ENCODE data around the gene HCRT. TPM values are rescaled to one million over a fixed set of nuclear protein-coding genes. Genes with fewer than 3 reads are reported as not detected.
A peak's percentile ranks its signal among the peaks of the same experiment; 100 is the strongest.
"Not testable (repeated sequence)": the region's sequence is repeated elsewhere in the genome, so short reads cannot be mapped to it uniquely, and the experiment has no call there.

The HCRT gene
- total RNA-seq, 2 donors from 2014 or later = not detected

DNA sequence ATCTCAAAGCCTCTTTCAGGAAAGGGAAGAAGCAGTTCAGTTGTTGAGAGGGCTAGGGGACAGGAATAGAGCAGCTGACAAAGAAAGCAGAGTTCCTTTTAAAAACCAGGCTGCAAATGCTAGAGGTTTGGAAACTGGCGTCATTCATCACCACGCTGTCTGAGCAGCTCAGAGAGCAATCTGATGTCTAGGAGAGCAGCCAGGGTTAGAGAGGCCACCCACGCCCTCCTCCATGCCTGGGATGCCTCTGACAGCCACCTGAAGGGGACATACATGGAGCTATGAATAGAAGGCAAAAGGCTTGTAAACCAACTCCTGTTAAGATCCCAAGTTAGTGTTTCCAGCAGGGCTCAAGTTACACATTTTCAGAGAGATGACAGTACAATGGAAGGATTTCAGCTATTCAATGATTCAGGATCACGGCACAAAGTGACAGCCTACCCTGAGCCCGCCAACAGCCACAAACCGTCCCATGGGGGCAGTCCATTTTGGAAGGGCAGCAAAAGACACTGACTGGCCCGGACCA is 42.8 kb downstream of the HCRT start:
- Histone ChIP-seq H3K27me3 (replicated peaks; ENCODE audit: insufficient read depth) (no peaks in the 10 kb centered on the region), H3K4me3 (peak overlapping the region; percentile 16), H3K36me3 (peaks cover 11% of the 10 kb centered on the region), H3K27ac (peak overlapping the region; percentile 24 to 56), H3K9me3 (no peaks in the 10 kb centered on the region), H3K4me1 (ENCODE audit: control insufficient read depth in 1 of 2, low read depth in 2 of 2) (peaks cover 30 to 42% of the 10 kb centered on the region in 2 donors)
- ATAC-seq (ENCODE audit: insufficient number of reproducible peaks, low FRiP score, low read depth) = no peak
- TF ChIP-seq, protein P1, sequence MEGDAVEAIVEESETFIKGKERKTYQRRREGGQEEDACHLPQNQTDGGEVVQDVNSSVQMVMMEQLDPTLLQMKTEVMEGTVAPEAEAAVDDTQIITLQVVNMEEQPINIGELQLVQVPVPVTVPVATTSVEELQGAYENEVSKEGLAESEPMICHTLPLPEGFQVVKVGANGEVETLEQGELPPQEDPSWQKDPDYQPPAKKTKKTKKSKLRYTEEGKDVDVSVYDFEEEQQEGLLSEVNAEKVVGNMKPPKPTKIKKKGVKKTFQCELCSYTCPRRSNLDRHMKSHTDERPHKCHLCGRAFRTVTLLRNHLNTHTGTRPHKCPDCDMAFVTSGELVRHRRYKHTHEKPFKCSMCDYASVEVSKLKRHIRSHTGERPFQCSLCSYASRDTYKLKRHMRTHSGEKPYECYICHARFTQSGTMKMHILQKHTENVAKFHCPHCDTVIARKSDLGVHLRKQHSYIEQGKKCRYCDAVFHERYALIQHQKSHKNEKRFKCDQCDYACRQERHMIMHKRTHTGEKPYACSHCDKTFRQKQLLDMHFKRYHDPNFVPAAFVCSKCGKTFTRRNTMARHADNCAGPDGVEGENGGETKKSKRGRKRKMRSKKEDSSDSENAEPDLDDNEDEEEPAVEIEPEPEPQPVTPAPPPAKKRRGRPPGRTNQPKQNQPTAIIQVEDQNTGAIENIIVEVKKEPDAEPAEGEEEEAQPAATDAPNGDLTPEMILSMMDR (IDR thresholded peaks at IDR 0.05) = no peak
- DNase-seq (ENCODE audit: low spot score) = no peak

DNA sequence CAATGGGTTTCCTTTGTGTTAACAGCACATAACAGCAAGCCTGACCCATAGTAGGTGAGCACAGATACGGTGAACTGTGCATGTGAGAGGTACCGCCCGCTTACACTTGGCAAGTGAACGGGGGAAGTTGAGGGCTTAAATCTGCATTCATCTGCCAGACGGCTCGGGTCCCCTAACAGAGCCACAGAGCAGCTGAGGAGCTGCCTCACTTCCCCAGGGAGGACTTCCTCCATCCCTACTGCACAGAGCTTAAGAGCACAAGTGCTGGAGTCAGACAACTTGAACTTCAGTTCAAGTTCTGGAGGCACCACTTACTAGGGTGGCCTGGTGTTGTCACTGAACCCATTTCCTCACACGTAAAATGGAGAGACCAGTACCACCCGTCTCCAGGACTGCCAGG is 43.9 kb downstream of the HCRT start:
- Histone ChIP-seq H3K36me3 (peaks cover 5% of the 10 kb centered on the region), H3K27me3 (replicated peaks; ENCODE audit: insufficient read depth) (no peaks in the 10 kb centered on the region), H3K4me1 (ENCODE audit: control insufficient read depth in 1 of 2, low read depth in 2 of 2) (peaks cover 34 to 48% of the 10 kb centered on the region in 2 donors), H3K9me3 (no peaks in the 10 kb centered on the region), H3K27ac (peak overlapping the region in 1 of 2 donors; percentile 56), H3K4me3 (no peak overlapping the region)
- TF ChIP-seq, protein P1 (IDR thresholded peaks at IDR 0.05) = no peak
- DNase-seq (ENCODE audit: low spot score) (no peak), ATAC-seq (ENCODE audit: insufficient number of reproducible peaks, low FRiP score, low read depth) (no peak)

DNA sequence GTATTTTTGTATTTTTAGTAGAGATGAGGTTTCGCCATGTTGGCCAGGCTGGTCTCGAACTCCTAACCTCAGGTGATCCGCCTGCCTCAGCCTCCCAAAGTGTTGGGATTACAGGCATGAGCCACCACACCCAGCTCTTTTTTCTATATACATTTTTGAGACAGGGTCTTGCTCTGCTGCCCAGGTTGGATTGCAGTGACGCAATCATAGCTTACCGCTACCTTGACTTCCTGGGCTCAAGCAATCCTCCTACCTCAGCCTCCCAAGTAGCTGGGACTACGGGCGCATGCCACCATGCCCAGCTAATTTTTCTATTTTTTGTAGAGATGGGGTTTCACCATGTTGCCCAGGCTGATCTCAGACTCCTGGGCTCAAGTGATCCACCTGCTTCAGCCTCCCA is 44.6 kb downstream of the HCRT start:
- not testable (repeated sequence) for H3K36me3 ChIP-seq; H3K4me3 ChIP-seq; H3K27me3 ChIP-seq (replicated peaks; ENCODE audit: insufficient read depth); H3K9me3 ChIP-seq; DNase-seq (ENCODE audit: low spot score); ATAC-seq (ENCODE audit: insufficient number of reproducible peaks, low FRiP score, low read depth)
- Histone ChIP-seq H3K4me1 (ENCODE audit: control insufficient read depth in 1 of 2, low read depth in 2 of 2) (peaks cover 34 to 55% of the 10 kb centered on the region in 2 donors), H3K27ac (peak overlapping the region in 1 of 2 donors; percentile 56)

DNA sequence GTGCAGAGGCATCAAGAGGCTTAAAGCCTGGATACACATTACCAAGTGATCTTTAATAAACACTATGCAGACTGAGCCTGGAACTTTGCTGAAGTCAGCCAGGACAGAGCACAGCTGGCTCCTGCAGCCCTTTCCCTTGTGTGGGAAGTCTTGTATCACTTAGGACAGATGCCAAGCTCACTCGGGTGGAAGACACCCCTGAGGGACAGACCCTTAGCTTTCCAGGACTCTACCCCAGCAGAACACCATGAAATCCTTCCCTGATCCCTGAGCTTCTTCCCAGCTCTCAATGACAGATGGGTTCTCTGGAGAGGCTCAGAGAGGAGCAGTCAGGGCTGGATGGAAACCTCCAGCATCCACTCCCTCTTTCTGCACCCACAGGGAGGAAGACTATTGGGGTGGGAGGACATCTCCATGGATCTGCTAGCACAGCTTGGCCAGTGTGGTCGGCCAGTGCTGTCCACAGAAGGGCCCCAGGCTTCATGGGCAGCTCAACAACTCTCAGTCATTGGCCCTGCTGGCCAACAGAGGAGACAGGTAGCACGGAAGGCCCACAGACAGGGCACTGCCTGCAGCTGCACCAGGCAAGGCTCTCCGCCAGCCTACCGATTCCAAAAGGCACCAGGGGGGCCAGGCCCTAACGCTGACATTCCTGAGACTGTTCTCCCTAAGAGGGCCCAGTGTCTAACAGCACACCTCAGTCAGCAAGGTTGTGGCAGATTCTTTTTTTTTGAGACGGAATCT is 46.3 kb downstream of the HCRT start:
- Histone ChIP-seq H3K9me3 (no peaks in the 10 kb centered on the region), H3K36me3 (peaks cover 3% of the 10 kb centered on the region), H3K4me1 (ENCODE audit: control insufficient read depth in 1 of 2, low read depth in 2 of 2) (peaks cover 34 to 64% of the 10 kb centered on the region in 2 donors), H3K27me3 (replicated peaks; ENCODE audit: insufficient read depth) (no peaks in the 10 kb centered on the region), H3K4me3 (no peak overlapping the region), H3K27ac (no peak overlapping the region)
- DNase-seq (ENCODE audit: low spot score) = no peak
- TF ChIP-seq, protein P1 (IDR thresholded peaks at IDR 0.05) = no peak
- ATAC-seq (ENCODE audit: insufficient number of reproducible peaks, low FRiP score, low read depth) = no peak

DNA sequence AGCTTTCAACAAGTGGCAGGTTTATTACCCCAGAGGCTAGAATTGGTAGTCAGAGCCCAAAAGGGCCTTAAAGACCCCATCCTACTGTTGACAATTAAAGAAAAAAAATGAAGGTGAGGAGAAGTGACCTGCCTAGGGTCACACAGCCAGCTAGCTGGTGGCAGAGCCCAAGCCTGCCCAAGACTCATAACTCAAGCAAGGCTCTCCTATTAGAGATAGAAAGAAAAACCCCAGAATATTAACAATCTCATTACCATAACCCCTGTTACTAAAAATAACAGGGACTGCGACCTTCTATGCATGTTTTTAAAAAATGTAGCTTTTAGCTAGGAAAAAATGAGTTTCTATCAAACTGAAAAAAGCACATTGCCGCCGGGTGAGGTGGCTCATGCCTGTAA is 48.6 kb downstream of the HCRT start:
- peaks cover 3% of the 10 kb centered on the region for H3K36me3 ChIP-seq
- no peaks in the 10 kb centered on the region for H3K27me3 ChIP-seq (replicated peaks; ENCODE audit: insufficient read depth)
- peaks cover 35 to 67% of the 10 kb centered on the region in 2 donors for H3K4me1 ChIP-seq (ENCODE audit: control insufficient read depth in 1 of 2, low read depth in 2 of 2)
- no peak for ATAC-seq (ENCODE audit: insufficient number of reproducible peaks, low FRiP score, low read depth)
- no peaks in the 10 kb centered on the region for H3K9me3 ChIP-seq
- no peak overlapping the region for H3K4me3 ChIP-seq
- DNase-seq (ENCODE audit: low spot score) = no peak
- TF ChIP-seq, protein P1 (IDR thresholded peaks at IDR 0.05) = no peak
- H3K27ac ChIP-seq = peak overlapping the region in 1 of 2 donors; percentile 8
